ENCODE data around the gene CYP3A5. TPM values are rescaled to one million over a fixed set of nuclear protein-coding genes. Genes with fewer than 3 reads are reported as not detected.
"Not testable (repeated sequence)": the region's sequence is repeated elsewhere in the genome, so short reads cannot be mapped to it uniquely, and the experiment has no call there.

CYP3A5 gene
- total RNA-seq, 1 donor from 2014 or later = not detected

- TF ChIP-seq CTCF (IDR thresholded peaks at IDR 0.05) = no peak
- H3K27me3 Mint-ChIP-seq (ENCODE audit: unreplicated experiment) = peaks cover 32% of the 10 kb centered on the region
- no peak for DNase-seq (ENCODE audit: extremely low spot score, unreplicated experiment)
- no peak overlapping the region for H3K27ac Mint-ChIP-seq (ENCODE audit: unreplicated experiment)
- peaks cover 11% of the 10 kb centered on the region for H3K9me3 Mint-ChIP-seq (ENCODE audit: unreplicated experiment)
- H3K36me3 Mint-ChIP-seq (ENCODE audit: unreplicated experiment) = no peaks in the 10 kb centered on the region
- peaks cover 2% of the 10 kb centered on the region for H3K4me1 Mint-ChIP-seq (ENCODE audit: unreplicated experiment)
- H3K4me3 Mint-ChIP-seq (ENCODE audit: unreplicated experiment) = no peak overlapping the region
These were observed 15.1 kb upstream of the CYP3A5 start for GRCh38 chr7:99694912-99695304.

GRCh38 chr7:99694201-99694911 lies 14.6 kb upstream of the CYP3A5 start:
- H3K4me3 Mint-ChIP-seq (ENCODE audit: unreplicated experiment) = no peak overlapping the region
- no peak overlapping the region for H3K27ac Mint-ChIP-seq (ENCODE audit: unreplicated experiment)
- peaks cover 2% of the 10 kb centered on the region for H3K4me1 Mint-ChIP-seq (ENCODE audit: unreplicated experiment)
- H3K9me3 Mint-ChIP-seq (ENCODE audit: unreplicated experiment) = peaks cover 11% of the 10 kb centered on the region
- H3K36me3 Mint-ChIP-seq (ENCODE audit: unreplicated experiment) = no peaks in the 10 kb centered on the region
- DNase-seq (ENCODE audit: extremely low spot score, unreplicated experiment) = no peak
- peaks cover 27% of the 10 kb centered on the region for H3K27me3 Mint-ChIP-seq (ENCODE audit: unreplicated experiment)
- TF ChIP-seq CTCF (IDR thresholded peaks at IDR 0.05) = no peak

GRCh38 chr7:99693427-99694200 lies 13.8 kb upstream of the CYP3A5 start:
- Mint-ChIP-seq H3K36me3 (ENCODE audit: unreplicated experiment) (no peaks in the 10 kb centered on the region), H3K9me3 (ENCODE audit: unreplicated experiment) (peaks cover 11% of the 10 kb centered on the region), H3K4me1 (ENCODE audit: unreplicated experiment) (no peaks in the 10 kb centered on the region), H3K27me3 (ENCODE audit: unreplicated experiment) (peaks cover 23% of the 10 kb centered on the region), H3K27ac (ENCODE audit: unreplicated experiment) (no peak overlapping the region), H3K4me3 (ENCODE audit: unreplicated experiment) (no peak overlapping the region)
- no peak for TF ChIP-seq CTCF (IDR thresholded peaks at IDR 0.05)
- DNase-seq (ENCODE audit: extremely low spot score, unreplicated experiment) = no peak

- Mint-ChIP-seq H3K4me1 (ENCODE audit: unreplicated experiment) (no peaks in the 10 kb centered on the region), H3K4me3 (ENCODE audit: unreplicated experiment) (no peak overlapping the region), H3K9me3 (ENCODE audit: unreplicated experiment) (peaks cover 11% of the 10 kb centered on the region), H3K27ac (ENCODE audit: unreplicated experiment) (no peak overlapping the region), H3K27me3 (ENCODE audit: unreplicated experiment) (peaks cover 23% of the 10 kb centered on the region), H3K36me3 (ENCODE audit: unreplicated experiment) (no peaks in the 10 kb centered on the region)
- TF ChIP-seq CTCF (IDR thresholded peaks at IDR 0.05) = no peak
- DNase-seq (ENCODE audit: extremely low spot score, unreplicated experiment) = no peak
These were observed 13.3 kb upstream of the CYP3A5 start for GRCh38 chr7:99693100-99693426.

GRCh38 chr7:99692563-99692962 lies 12.8 kb upstream of the CYP3A5 start:
- Mint-ChIP-seq H3K27me3 (ENCODE audit: unreplicated experiment) (peaks cover 23% of the 10 kb centered on the region), H3K9me3 (ENCODE audit: unreplicated experiment) (peaks cover 11% of the 10 kb centered on the region)
- not testable (repeated sequence) for H3K36me3 Mint-ChIP-seq (ENCODE audit: unreplicated experiment); H3K27ac Mint-ChIP-seq (ENCODE audit: unreplicated experiment); H3K4me3 Mint-ChIP-seq (ENCODE audit: unreplicated experiment); H3K4me1 Mint-ChIP-seq (ENCODE audit: unreplicated experiment); DNase-seq (ENCODE audit: extremely low spot score, unreplicated experiment)

- Mint-ChIP-seq H3K9me3 (ENCODE audit: unreplicated experiment) (peaks cover 11% of the 10 kb centered on the region), H3K27me3 (ENCODE audit: unreplicated experiment) (peaks cover 21% of the 10 kb centered on the region)
- not testable (repeated sequence) for H3K27ac Mint-ChIP-seq (ENCODE audit: unreplicated experiment); DNase-seq (ENCODE audit: extremely low spot score, unreplicated experiment); H3K4me3 Mint-ChIP-seq (ENCODE audit: unreplicated experiment); H3K4me1 Mint-ChIP-seq (ENCODE audit: unreplicated experiment); H3K36me3 Mint-ChIP-seq (ENCODE audit: unreplicated experiment)
These were observed 11.9 kb upstream of the CYP3A5 start for GRCh38 chr7:99691658-99692057.

GRCh38 chr7:99690918-99691317 lies 11.1 kb upstream of the CYP3A5 start:
- H3K4me3 Mint-ChIP-seq (ENCODE audit: unreplicated experiment); DNase-seq (ENCODE audit: extremely low spot score, unreplicated experiment); H3K27ac Mint-ChIP-seq (ENCODE audit: unreplicated experiment); H3K36me3 Mint-ChIP-seq (ENCODE audit: unreplicated experiment); H3K4me1 Mint-ChIP-seq (ENCODE audit: unreplicated experiment): not testable (repeated sequence)
- peaks cover 21% of the 10 kb centered on the region for H3K27me3 Mint-ChIP-seq (ENCODE audit: unreplicated experiment)
- H3K9me3 Mint-ChIP-seq (ENCODE audit: unreplicated experiment) = peaks cover 11% of the 10 kb centered on the region

GRCh38 chr7:99685871-99686608 lies 6.2 kb upstream of the CYP3A5 start:
- not testable (repeated sequence) for H3K4me1 Mint-ChIP-seq (ENCODE audit: unreplicated experiment); H3K27ac Mint-ChIP-seq (ENCODE audit: unreplicated experiment); H3K4me3 Mint-ChIP-seq (ENCODE audit: unreplicated experiment); H3K36me3 Mint-ChIP-seq (ENCODE audit: unreplicated experiment); H3K27me3 Mint-ChIP-seq (ENCODE audit: unreplicated experiment); DNase-seq (ENCODE audit: extremely low spot score, unreplicated experiment)
- H3K9me3 Mint-ChIP-seq (ENCODE audit: unreplicated experiment) = peaks cover 19% of the 10 kb centered on the region
